HCT116 (cell line): Measurements from ENCODE around the gene DNM3. TPM values are rescaled to one million over a fixed set of nuclear protein-coding genes. Genes with fewer than 3 reads are reported as not detected.

ENCODE experiments used
- ATAC-seq: fragments of 200-7000 bp; cut with Tn5 transposase; 2 replicates; pipeline ENCODE4 v1.9.1; 2020; ENCODE audit warnings: mild to moderate bottlenecking, moderate library complexity
- BruUV-seq: library from RNA; stranded (reverse); fragments of 400-500 nt; replicated peaks from 2 replicates; lab custom pipeline; 2021; lab: Mats Ljungman, UMichigan
- CTCF ChIA-PET: fragments of 300-600 bp; sonication (Branson Sonifier 250); formaldehyde crosslinking; loops from one replicate; lab custom pipeline; 2021; ENCODE audit warnings: antibody characterized with exemption; lab: Charles Lee
- POLR2A ChIA-PET: fragments of 300-600, 350-600 bp; sonication (Branson Sonifier 250); formaldehyde crosslinking; loops from one replicate; lab custom pipeline; 2021; ENCODE audit warnings: antibody characterized with exemption; lab: Charles Lee
- RAD21 ChIA-PET, 2 experiments: fragments of 300-600 bp; sonication (Branson Sonifier 250); formaldehyde crosslinking; loops; one replicate each; lab custom pipeline; 2023; ENCODE audit warnings: low total read pairs in 2 of 2; ENCODE audit not compliant: uncharacterized antibody in 2 of 2, unreplicated experiment in 2 of 2, low non-redundant PET in 1 of 2; lab: Charles Lee
- DNase-seq: peaks from one replicate; pipeline ENCODE4 v3.0.0-alpha.2; 2010; ENCODE audit warnings: low read depth, low spot score
- H2AFZ ChIP-seq: fragments of 200-600 bp; shearing (Covaris generic), sonication (generic); 2 replicates; pipeline ENCODE4 v1.6.1; 2017; ENCODE audit warnings: low read depth, mixed run types, mixed read lengths, antibody characterized with exemption, low read length; ENCODE audit not compliant: poor library complexity, severe bottlenecking
- H3K27ac ChIP-seq: 2 replicates; pipeline ENCODE4 v1.5.1; 2012; ENCODE audit warnings: low read depth, low read length
- H3K27me3 ChIP-seq: fragments of 200-600 bp; sonication (generic); 2 replicates; pipeline ENCODE4 v1.6.1; 2016; ENCODE audit warnings: mixed run types, low read length, mixed read lengths; ENCODE audit not compliant: insufficient read depth
- H3K36me3 ChIP-seq, 2 experiments: fragments of 200-500 bp in 1 of 2; fragments of 200-600 bp in 1 of 2; sonication (Bioruptor generic) in 1 of 2; sonication (generic) in 1 of 2; 2 replicates each; pipeline versions ENCODE4 v1.5.1 to v1.6.1; 2014 to 2016; ENCODE audit warnings: low read length in 2 of 2, inconsistent platforms in 1 of 2, mixed read lengths in 1 of 2, mixed run types in 1 of 2; ENCODE audit not compliant: insufficient read depth in 2 of 2, control insufficient read depth in 1 of 2
- H3K4me1 ChIP-seq, 2 experiments: fragments of 200-600 bp in 1 of 2; sonication (generic) in 1 of 2; 2 replicates each; pipeline versions ENCODE4 v1.5.1 to v1.6.1; 2012 to 2017; ENCODE audit warnings: low read length in 2 of 2, inconsistent platforms in 1 of 2, mild to moderate bottlenecking in 1 of 2, mixed read lengths in 1 of 2, mixed run types in 1 of 2, moderate library complexity in 1 of 2; ENCODE audit not compliant: insufficient read depth in 2 of 2, control insufficient read depth in 1 of 2
- H3K4me2 ChIP-seq: fragments of 200-600 bp; sonication (generic); 2 replicates; pipeline ENCODE4 v1.6.1; 2017; ENCODE audit warnings: mixed run types, low read length, mixed read lengths
- H3K4me3 ChIP-seq, 2 experiments: fragments of 200-600 bp in 1 of 2; sonication (generic) in 1 of 2; replicated peaks in 1 of 2; 2 replicates each; pipeline ENCODE4 v1.5.1; 2011 to 2016; ENCODE audit warnings: low read length in 2 of 2, control low read depth in 1 of 2, low read depth in 1 of 2, mild to moderate bottlenecking in 1 of 2, mixed read lengths in 1 of 2, mixed run types in 1 of 2
- H3K79me2 ChIP-seq: fragments of 200-600 bp; sonication (generic); 2 replicates; pipeline ENCODE4 v1.6.1; 2017; ENCODE audit warnings: mild to moderate bottlenecking, mixed run types, low read length, moderate library complexity, mixed read lengths; ENCODE audit not compliant: insufficient read depth
- H3K9ac ChIP-seq: fragments of 200-600 bp; sonication (generic); 2 replicates; pipeline ENCODE4 v1.6.1; 2016; ENCODE audit warnings: low read length, mixed read lengths
- H3K9me2 ChIP-seq: fragments of 200-600 bp; sonication (generic), shearing (Covaris generic); 2 replicates; pipeline ENCODE4 v1.6.1; 2017; ENCODE audit warnings: mixed run types, mild to moderate bottlenecking, moderate library complexity; ENCODE audit not compliant: insufficient read depth
- H3K9me3 ChIP-seq, 2 experiments: fragments of 200-500 bp in 1 of 2; fragments of 200-600 bp in 1 of 2; sonication (Bioruptor generic) in 1 of 2; sonication (generic) in 1 of 2; 2 replicates each; pipeline ENCODE4 v1.6.1; 2014 to 2017; ENCODE audit warnings: low read length in 2 of 2, mixed read lengths in 2 of 2, inconsistent platforms in 1 of 2, low read depth in 1 of 2, mild to moderate bottlenecking in 1 of 2, mixed run types in 1 of 2, moderate library complexity in 1 of 2; ENCODE audit not compliant: control insufficient read depth in 1 of 2, insufficient read depth in 1 of 2
- H4K20me1 ChIP-seq: fragments of 200-600 bp; sonication (generic), shearing (Covaris generic); 2 replicates; pipeline ENCODE4 v1.6.1; 2017; ENCODE audit warnings: mixed run types, mild to moderate bottlenecking, moderate library complexity; ENCODE audit not compliant: insufficient read depth
- ATF3 ChIP-seq: IDR thresholded peaks from 2 replicates; pipeline ENCODE4 v1.6.1; 2012
- CEBPB ChIP-seq: IDR thresholded peaks from 2 replicates; pipeline ENCODE4 v1.6.1; 2012; ENCODE audit warnings: low read depth
- CTCF ChIP-seq, 3 experiments: fragments of 200-600 bp in 1 of 3; sonication (generic) in 1 of 3; IDR thresholded peaks in 2 of 3; conservative IDR thresholded peaks in 1 of 3; 2 replicates each; pipeline ENCODE4 v1.5.1; 2012 to 2017; ENCODE audit warnings: low read depth in 2 of 3, low read length in 2 of 3, antibody characterized with exemption in 1 of 3, borderline replicate concordance in 1 of 3, control low read depth in 1 of 3, mild to moderate bottlenecking in 1 of 3, mixed read lengths in 1 of 3, mixed run types in 1 of 3, moderate library complexity in 1 of 3; ENCODE audit not compliant: insufficient read depth in 1 of 3
- ELF1 ChIP-seq: IDR thresholded peaks from 2 replicates; pipeline ENCODE4 v1.6.1; 2012; ENCODE audit warnings: low read depth, borderline replicate concordance
- EZH2 ChIP-seq: fragments of 200-600 bp; sonication (generic); IDR thresholded peaks from 2 replicates; pipeline ENCODE4 v1.6.1; 2017; ENCODE audit warnings: antibody characterized with exemption, mixed run types
- FOSL1 ChIP-seq: IDR thresholded peaks from 2 replicates; pipeline ENCODE4 v1.6.1; 2012; ENCODE audit warnings: low read depth
- JUND ChIP-seq: IDR thresholded peaks from 2 replicates; pipeline ENCODE4 v1.6.1; 2012
- POLR2A ChIP-seq: IDR thresholded peaks from 2 replicates; pipeline ENCODE4 v1.7.0; 2011; ENCODE audit warnings: borderline replicate concordance; ENCODE audit not compliant: insufficient read depth, insufficient read length; ENCODE audit errors: extremely low read depth
- RAD21 ChIP-seq: IDR thresholded peaks from 2 replicates; pipeline ENCODE4 v1.6.1; 2012; ENCODE audit warnings: low read depth, mild to moderate bottlenecking
- REST ChIP-seq: IDR thresholded peaks from 2 replicates; pipeline ENCODE4 v1.6.1; 2012; ENCODE audit warnings: low read depth
- SIN3A ChIP-seq: IDR thresholded peaks from 2 replicates; pipeline ENCODE4 v1.6.1; 2012; ENCODE audit warnings: low read depth
- SP1 ChIP-seq: IDR thresholded peaks from 2 replicates; pipeline ENCODE4 v1.6.1; 2012; ENCODE audit warnings: low read depth
- YY1 ChIP-seq: IDR thresholded peaks from 2 replicates; pipeline ENCODE4 v1.6.1; 2011; ENCODE audit warnings: low read length, low read depth, moderate library complexity, mild to moderate bottlenecking; ENCODE audit not compliant: insufficient replicate concordance; ENCODE audit errors: extremely low read depth
- ZBTB33 ChIP-seq: IDR thresholded peaks from 2 replicates; pipeline ENCODE4 v1.6.1; 2011; ENCODE audit warnings: mild to moderate bottlenecking, low read length, moderate library complexity; ENCODE audit not compliant: insufficient replicate concordance; ENCODE audit errors: extremely low read depth
- ZFX ChIP-seq: fragments of 450-650 bp; IDR thresholded peaks from 2 replicates; pipeline ENCODE4 v1.6.1; 2017
- ZNF274 ChIP-seq: fragments of 200-500 bp; sonication (Bioruptor generic); IDR thresholded peaks from 2 replicates; pipeline ENCODE4 v1.6.1; 2014; ENCODE audit warnings: mild to moderate bottlenecking, low read depth, low read length, inconsistent platforms
- intact Hi-C: fragments of 100-400 bp; cut with micrococcal nuclease; formaldehyde crosslinking; loops from 2 replicates; pipeline ENCODE4 v1.10.0; 2022
- total RNA-seq: library from RNA; stranded (reverse); gene quantifications from one replicate; pipeline ENCODE4 v1.2.1, GENCODE V29; 2021; ENCODE audit not compliant: unreplicated experiment

Gene DNM3
- total RNA-seq, 1 experiment from 2014 or later = 3.1 TPM

- TF ChIP-seq CTCF (IDR thresholded peaks at IDR 0.05 in 2 of 3, conservative IDR thresholded peaks at IDR 0.05 in 1 of 3; ENCODE audit: borderline replicate concordance in 1 of 3, insufficient read depth in 1 of 3, low read depth in 2 of 3, low read length in 2 of 3) (no peak), CEBPB (no peak), REST (no peak), ZFX (no peak), SP1 (no peak), FOSL1 (no peak)
Measured at GRCh38 chr1:172155766-172156165, 314.5 kb downstream of the DNM3 start (continued).

GRCh38 chr1:172162236-172162635, 320.9 kb downstream of the DNM3 start:
- Histone ChIP-seq H3K9ac (no peak overlapping the region), H3K27me3 (no peaks in the 10 kb centered on the region), H3K27ac (no peak overlapping the region), H3K79me2 (no peaks in the 10 kb centered on the region), H3K4me3 (no peak overlapping the region), H3K4me2 (no peak overlapping the region), H3K36me3 (no peaks in the 10 kb centered on the region), H2AFZ (no peak overlapping the region), H3K4me1 (no peaks in the 10 kb centered on the region), H3K9me3 (no peaks in the 10 kb centered on the region), H3K9me2 (no peaks in the 10 kb centered on the region), H4K20me1 (no peaks in the 10 kb centered on the region)
- BruUV-seq = no TSS peak
- ChIA-PET RAD21 (no interaction called here), POLR2A (no interaction called here), CTCF (no interaction called here)
- intact Hi-C loops = no loop called here
- ATAC-seq (no peak), DNase-seq (no peak)
- TF ChIP-seq EZH2 = no peak
- no peak for TF ChIP-seq FOSL1
- TF ChIP-seq ATF3 = no peak
- no peak for TF ChIP-seq SIN3A
- TF ChIP-seq ZFX = no peak
- no peak for TF ChIP-seq JUND
- TF ChIP-seq RAD21 = no peak
- no peak for TF ChIP-seq SP1
- TF ChIP-seq YY1 = no peak
- TF ChIP-seq POLR2A = no peak
- TF ChIP-seq ZNF274 = no peak
- no peak for TF ChIP-seq CEBPB
- no peak for TF ChIP-seq ZBTB33
- no peak for TF ChIP-seq ELF1
